ENCODE measurements around the gene CCDC120.

GRCh38 chrX:49061490-49061889 is 2.7 kb downstream of the CCDC120 start:
- TF ChIP-seq GATA3 (IDR thresholded peaks at IDR 0.05; ENCODE audit: low read depth, low read length), result no peak
- TF ChIP-seq GATA2 (IDR thresholded peaks at IDR 0.05; ENCODE audit: low read depth, low read length), result no peak

Measured in SH-SY5Y (cell line).